ENCODE results near the gene SLC13A1. TPM values are rescaled to one million over a fixed set of nuclear protein-coding genes. Genes with fewer than 3 reads are reported as not detected.

Gene SLC13A1
- total RNA-seq, 1 experiment from 2014 or later = not detected

- Histone ChIP-seq H3K27me3 (replicated peaks; ENCODE audit: insufficient read depth, low read depth, low read length, poor library complexity) (no peaks in the 10 kb centered on the region), H3K4me1 (ENCODE audit: insufficient read depth, low read length, poor library complexity, severe bottlenecking) (no peaks in the 10 kb centered on the region), H3K4me3 (ENCODE audit: low read depth, low read length, poor library complexity, severe bottlenecking) (no peak overlapping the region), H3K9me3 (ENCODE audit: low read depth, low read length, poor library complexity, severe bottlenecking) (no peaks in the 10 kb centered on the region), H3K27ac (ENCODE audit: low read depth, low read length, poor library complexity, severe bottlenecking) (no peak overlapping the region), H3K36me3 (ENCODE audit: insufficient read depth, low read length, poor library complexity, severe bottlenecking) (no peaks in the 10 kb centered on the region)
- POLR2A ChIA-PET (ENCODE audit: low non-redundant PET) = no interaction called here
- CTCF ChIA-PET = no interaction called here
- no peak for TF ChIP-seq CTCF (conservative IDR thresholded peaks at IDR 0.05; ENCODE audit: low read depth, low read length)
- no peak for TF ChIP-seq EZH2 (IDR thresholded peaks at IDR 0.05; ENCODE audit: borderline replicate concordance, low read depth, low read length, poor library complexity, severe bottlenecking)
- no peak for DNase-seq (ENCODE audit: low spot score)
- no TSS peak for BruUV-seq (replicated peaks)
- intact Hi-C loops (cut with micrococcal nuclease; ENCODE audit: unreplicated experiment) = no loop called here
Measured at GRCh38 chr7:123067814-123068213, 132.0 kb downstream of the SLC13A1 start.

Other genes with a start within 250 kb of the SLC13A1 start
- gene TAS2R16, start 204.3 kb downstream of the SLC13A1 start, total RNA-seq (2021) = not detected in 2 replicates

Data from A673 (cell line).